Kidney (tissue), 14 donors: ENCODE measurements around the gene ITGA7. TPM values are rescaled to one million over a fixed set of nuclear protein-coding genes. Genes with fewer than 3 reads are reported as not detected.

Experiments
- DNase-seq, 5 donors: peaks; one replicate each; pipeline ENCODE4 v3.0.0-alpha.2; 2013 to 2020
- FAIRE-seq: peaks from 2 replicates; lab custom pipeline; 2012; peaks lifted over from hg19 to GRCh38; lab: Jason Lieb, UNC
- H3K27ac ChIP-seq, 2 donors: one replicate each; pipeline ENCODE4 v1.7.0; 2013; ENCODE audit warnings: low read depth in 2 of 2, low read length in 2 of 2, inconsistent platforms in 1 of 2
- H3K27me3 ChIP-seq: one replicate; pipeline ENCODE4 v1.7.1; 2013; ENCODE audit warnings: low read length, inconsistent platforms; ENCODE audit not compliant: control insufficient read depth, insufficient read depth
- H3K36me3 ChIP-seq, 3 donors: one replicate each; pipeline versions ENCODE4 v1.7.0 to v1.7.1; 2013; ENCODE audit warnings: low read length in 3 of 3, control low read depth in 1 of 3, inconsistent platforms in 1 of 3; ENCODE audit not compliant: insufficient read depth in 3 of 3, control insufficient read depth in 2 of 3
- H3K4me1 ChIP-seq, 3 donors: one replicate each; pipeline versions ENCODE4 v1.7.0 to v1.7.1; 2013; ENCODE audit warnings: low read length in 3 of 3, inconsistent platforms in 1 of 3, low read depth in 1 of 3; ENCODE audit not compliant: control insufficient read depth in 2 of 3, insufficient read depth in 2 of 3
- H3K4me3 ChIP-seq, 3 donors: one replicate each; pipeline versions ENCODE4 v1.7.0 to v1.8.1; 2013; ENCODE audit warnings: low read length in 3 of 3, control low read depth in 1 of 3, inconsistent platforms in 1 of 3
- H3K9ac ChIP-seq, 3 donors: one replicate each; pipeline versions ENCODE4 v1.7.0 to v1.7.1; 2013; ENCODE audit warnings: low read length in 3 of 3, control low read depth in 1 of 3, inconsistent platforms in 1 of 3
- H3K9me3 ChIP-seq, 3 donors: one replicate each; pipeline versions ENCODE4 v1.7.0 to v1.7.1; 2013; ENCODE audit warnings: low read length in 3 of 3, control low read depth in 1 of 3, inconsistent platforms in 1 of 3; ENCODE audit not compliant: control insufficient read depth in 2 of 3, insufficient read depth in 1 of 3
- CTCF ChIP-seq: IDR thresholded peaks from 3 replicates; pipeline ENCODE4 v1.5.1; 2012; ENCODE audit warnings: mild to moderate bottlenecking, moderate library complexity, borderline replicate concordance; ENCODE audit not compliant: insufficient read depth; ENCODE audit errors: extremely low read depth
- intact Hi-C: fragments of 100-400 bp; cut with DNase I; formaldehyde crosslinking; loops from one replicate; pipeline ENCODE4 v1.11.1; 2022
- polyA plus RNA-seq: library from polyadenylated mRNA; stranded (reverse); fragments of 350-450 nt; fragmentation: Illumina TruSeq; extraction: RNeasy Lipid Tissue Mini Kit (QIAGEN cat#74804); gene quantifications from one replicate; pipeline ENCODE4 v1.2.3, GENCODE V29; 2014; ENCODE audit warnings: low read depth, low replicate concordance; ENCODE audit not compliant: insufficient read depth
- total RNA-seq: library from RNA; stranded (reverse); fragmentation: NEBNext Ultra II Directional; extraction: Animal tissue kit (Norgen Biotek cat#: 25700); gene quantifications from one replicate; pipeline ENCODE4 v1.2.1, GENCODE V29; 2021
- donor health status: control.
- donor health status: control.
- donor health status: control.
- donor health status: control.
- donor health status: control.
- donor health status: DM: yes; HTN: yes; CAD: no.
- donor health status: Normal renal cell carcinoma (clear cell type).

Gene ITGA7
- total and polyA plus RNA-seq, 2 donors from 2014 or later, result 26.2 to 66.3 TPM

DNA sequence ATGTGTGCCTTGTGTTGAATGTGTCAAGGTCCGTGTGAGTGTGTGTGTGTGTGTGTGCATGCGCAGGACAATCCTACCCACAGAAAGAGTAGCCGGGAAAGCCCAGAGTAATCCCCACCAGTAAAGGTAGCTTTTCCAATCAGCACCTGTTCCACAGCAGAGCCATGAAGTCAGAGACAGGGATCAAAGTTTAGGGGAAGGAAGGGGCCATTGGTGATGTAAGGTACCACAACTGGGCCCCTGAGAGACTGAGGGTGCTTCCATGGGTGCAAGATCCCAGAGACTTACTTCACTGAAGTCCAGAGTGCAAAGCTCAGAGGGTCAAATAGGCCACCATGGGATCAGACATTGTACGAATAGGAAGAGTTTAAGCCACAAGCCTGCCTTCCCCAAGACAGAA lies 50.5 kb downstream of the ITGA7 start:
- H3K27ac ChIP-seq, result no peak overlapping the region
- FAIRE-seq, result no peak
- TF ChIP-seq CTCF, result no peak
- peaks cover 0 to 5% (median 3%) of the 10 kb centered on the region in 3 donors for H3K4me1 ChIP-seq
- no peak overlapping the region for H3K4me3 ChIP-seq
- no peaks in the 10 kb centered on the region for H3K27me3 ChIP-seq
- intact Hi-C loops, result no loop called here
- H3K9me3 ChIP-seq, result no peaks in the 10 kb centered on the region
- no peaks in the 10 kb centered on the region for H3K36me3 ChIP-seq
- no peak overlapping the region for H3K9ac ChIP-seq
- no peak for DNase-seq

DNA sequence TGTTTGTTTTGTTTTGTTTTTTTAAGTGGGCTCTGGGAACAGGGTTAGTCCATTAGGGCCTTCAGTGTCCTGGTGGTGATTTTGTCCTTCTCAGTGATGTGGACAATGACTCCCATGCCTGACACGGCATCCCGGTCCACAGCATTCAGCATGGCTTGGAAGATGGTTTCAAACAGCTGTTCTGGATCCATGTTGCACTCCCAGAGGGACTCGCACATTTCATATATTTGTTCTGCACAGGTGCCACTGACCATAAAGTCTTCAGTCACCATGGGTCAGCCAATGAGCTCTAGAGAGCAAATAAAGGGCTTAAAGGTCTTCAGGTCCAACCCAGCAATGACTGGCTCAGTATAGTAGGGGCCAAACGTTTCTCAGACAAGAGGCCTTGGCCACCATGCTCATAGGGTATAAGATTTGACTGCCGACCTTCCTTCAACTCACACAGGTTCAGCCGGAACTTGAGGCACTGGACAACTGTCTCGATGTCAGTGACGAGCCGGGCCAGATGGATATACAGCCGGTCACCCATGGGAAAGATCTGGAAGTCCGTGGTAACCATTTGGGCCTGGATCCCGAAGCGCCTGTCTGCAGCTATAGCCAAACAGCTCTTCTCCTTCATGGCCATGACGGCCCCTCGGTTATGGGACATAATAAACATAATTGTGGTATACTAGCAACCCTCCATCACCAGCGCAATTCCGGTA lies 53.0 kb downstream of the ITGA7 start:
- Histone ChIP-seq H3K36me3 (no peaks in the 10 kb centered on the region), H3K27me3 (no peaks in the 10 kb centered on the region), H3K27ac (no peak overlapping the region), H3K4me1 (peaks cover 0 to 5% (median 3%) of the 10 kb centered on the region in 3 donors), H3K4me3 (no peak overlapping the region), H3K9ac (no peak overlapping the region), H3K9me3 (no peaks in the 10 kb centered on the region)
- TF ChIP-seq CTCF, result no peak
- DNase-seq, result no peak
- FAIRE-seq, result no peak
- intact Hi-C loops, result no loop called here

DNA sequence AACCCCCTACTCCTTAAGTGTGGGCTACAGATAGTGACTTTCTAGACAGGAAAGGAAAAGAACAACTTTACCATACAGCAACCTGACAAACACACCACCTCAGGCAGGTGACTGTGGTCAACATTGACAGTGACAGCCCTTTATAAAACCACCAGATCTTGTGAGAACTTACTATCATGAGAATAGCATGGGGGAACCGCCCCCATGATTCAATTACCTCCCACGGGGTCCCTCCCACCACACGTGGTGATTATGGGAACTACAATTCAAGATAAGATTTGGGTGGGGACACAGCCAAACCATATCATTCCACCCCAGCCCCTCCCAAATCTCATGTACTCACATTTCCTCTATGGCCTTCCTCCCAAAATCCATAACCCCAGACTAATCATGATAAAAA lies 54.7 kb downstream of the ITGA7 start:
- Histone ChIP-seq H3K36me3 (no peaks in the 10 kb centered on the region), H3K9me3 (no peaks in the 10 kb centered on the region), H3K27me3 (no peaks in the 10 kb centered on the region), H3K27ac (no peak overlapping the region), H3K4me3 (no peak overlapping the region), H3K4me1 (peaks cover 0 to 5% (median 0%) of the 10 kb centered on the region in 3 donors), H3K9ac (no peak overlapping the region)
- TF ChIP-seq CTCF, result no peak
- FAIRE-seq (no peak), DNase-seq (no peak)
- intact Hi-C loops, result no loop called here

DNA sequence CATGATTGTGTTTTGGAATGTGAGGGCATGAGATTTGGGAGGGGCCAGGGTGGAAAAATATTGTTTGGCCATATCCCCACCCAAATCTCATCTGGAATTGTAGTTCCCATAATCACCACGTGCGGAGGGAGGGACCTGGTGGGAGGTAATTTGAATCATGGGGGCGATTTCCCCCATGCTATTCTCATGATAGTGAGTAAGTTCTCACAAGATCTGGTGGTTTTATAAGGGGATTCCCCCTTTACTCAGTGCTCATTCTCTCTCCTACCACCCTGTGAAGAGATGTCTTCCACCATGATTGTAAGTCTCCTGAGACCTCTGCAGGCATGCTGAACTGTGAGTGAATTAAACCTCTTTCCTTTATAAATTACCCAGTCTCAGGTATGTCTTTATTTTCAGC lies 55.4 kb downstream of the ITGA7 start:
- H3K36me3 ChIP-seq, result no peaks in the 10 kb centered on the region
- DNase-seq (no peak), FAIRE-seq (no peak)
- H3K4me1 ChIP-seq, result peaks cover 0 to 4% (median 0%) of the 10 kb centered on the region in 3 donors
- H3K27ac ChIP-seq, result no peak overlapping the region
- H3K9me3 ChIP-seq, result no peaks in the 10 kb centered on the region
- TF ChIP-seq CTCF, result no peak
- no peak overlapping the region for H3K4me3 ChIP-seq
- no peaks in the 10 kb centered on the region for H3K27me3 ChIP-seq
- no peak overlapping the region for H3K9ac ChIP-seq
- intact Hi-C loops, result no loop called here
